CD4-positive, alpha-beta T cell treated with Interleukin-15 for 1 hour (primary cell): ENCODE results near the gene ATP8A2.
"Not testable (repeated sequence)": the region's sequence is repeated elsewhere in the genome, so short reads cannot be mapped to it uniquely, and the experiment has no call there.

Experiments used
- DNase-seq: peaks from one replicate; pipeline ENCODE4 v3.0.0-alpha.2; 2020

The ATP8A2 gene

GRCh38 chr13:25570185-25570584 is 198.4 kb downstream of the ATP8A2 start:
- no peak for DNase-seq

- DNase-seq: no peak
Observed at GRCh38 chr13:25571237-25571636, 199.5 kb downstream of the ATP8A2 start.

- DNase-seq: not testable (repeated sequence)
Observed at GRCh38 chr13:25572171-25572570, 200.4 kb downstream of the ATP8A2 start.

- peak; percentile 48 for DNase-seq
Observed at GRCh38 chr13:25574437-25575411, 202.9 kb downstream of the ATP8A2 start.

GRCh38 chr13:25575562-25575961 is 203.8 kb downstream of the ATP8A2 start:
- no peak for DNase-seq

- no peak for DNase-seq
Observed at GRCh38 chr13:25578526-25578925, 206.8 kb downstream of the ATP8A2 start.

GRCh38 chr13:25579221-25579620 is 207.4 kb downstream of the ATP8A2 start:
- no peak for DNase-seq

- DNase-seq: no peak
Observed at GRCh38 chr13:25581351-25581750, 209.6 kb downstream of the ATP8A2 start.

- no peak for DNase-seq
Observed at GRCh38 chr13:25584087-25584486, 212.3 kb downstream of the ATP8A2 start.

GRCh38 chr13:25585000-25585399 is 213.2 kb downstream of the ATP8A2 start:
- DNase-seq: no peak

- DNase-seq: no peak
Observed at GRCh38 chr13:25587326-25587980, 215.7 kb downstream of the ATP8A2 start.

GRCh38 chr13:25588336-25589060 is 216.7 kb downstream of the ATP8A2 start:
- no peak for DNase-seq

- no peak for DNase-seq
Observed at GRCh38 chr13:25598421-25598820, 226.6 kb downstream of the ATP8A2 start.

- no peak for DNase-seq
Observed at GRCh38 chr13:25602176-25602575, 230.4 kb downstream of the ATP8A2 start.

GRCh38 chr13:25604106-25604505 is 232.3 kb downstream of the ATP8A2 start:
- DNase-seq: no peak

GRCh38 chr13:25607096-25607495 is 235.3 kb downstream of the ATP8A2 start:
- DNase-seq: no peak

GRCh38 chr13:25608181-25608580 is 236.4 kb downstream of the ATP8A2 start:
- DNase-seq: no peak

- DNase-seq: no peak
Observed at GRCh38 chr13:25616674-25617073, 244.9 kb downstream of the ATP8A2 start.

GRCh38 chr13:25619897-25620296 is 248.1 kb downstream of the ATP8A2 start:
- DNase-seq: no peak

GRCh38 chr13:25625414-25625813 is 253.6 kb downstream of the ATP8A2 start:
- DNase-seq: no peak

- DNase-seq: no peak
Observed at GRCh38 chr13:25630329-25630900, 258.6 kb downstream of the ATP8A2 start.

- DNase-seq: no peak
Observed at GRCh38 chr13:25632166-25632888, 260.6 kb downstream of the ATP8A2 start.
